Muscle of leg (tissue), 11 donors: ENCODE measurements around the gene PRDM16. TPM values are rescaled to one million over a fixed set of nuclear protein-coding genes. Genes with fewer than 3 reads are reported as not detected.

ENCODE experiments used
- DNase-seq: peaks from one replicate; pipeline ENCODE4 v3.0.0; 2013
- H3K27ac ChIP-seq: one replicate; pipeline ENCODE4 v1.5.1; 2013; ENCODE audit warnings: mild to moderate bottlenecking, low read length, control low read depth
- H3K27me3 ChIP-seq: one replicate; pipeline ENCODE4 v1.6.1; 2013; ENCODE audit warnings: low read length; ENCODE audit not compliant: control insufficient read depth, insufficient read depth
- H3K36me3 ChIP-seq: one replicate; pipeline ENCODE4 v1.6.1; 2013; ENCODE audit warnings: low read length; ENCODE audit not compliant: control insufficient read depth, insufficient read depth
- H3K4me1 ChIP-seq: one replicate; pipeline ENCODE4 v1.6.1; 2013; ENCODE audit warnings: low read length; ENCODE audit not compliant: control insufficient read depth, insufficient read depth
- H3K4me3 ChIP-seq: one replicate; pipeline ENCODE4 v1.5.1; 2013; ENCODE audit warnings: low read length, control low read depth
- H3K9me3 ChIP-seq: replicated peaks from 2 replicates; pipeline ENCODE4 v1.6.1; 2013; ENCODE audit warnings: low read depth, low read length; ENCODE audit not compliant: control insufficient read depth
- WGBS: methylation state at CpG from one replicate; pipeline ENCODE4 v1.1.5; 2013; ENCODE audit warnings: missing lambda C conversion rate; ENCODE audit not compliant: insufficient coverage; 5-methylcytosine and 5-hydroxymethylcytosine counted together
- polyA plus RNA-seq, 8 donors: library from polyadenylated mRNA; unstranded; fragments of 120-200 nt; gene quantifications; one replicate each; pipeline versions ENCODE4 v1.2.1 to v1.2.3, GENCODE V29; 2013; ENCODE audit warnings: inconsistent platforms in 1 of 8, low replicate concordance in 1 of 8; ENCODE audit not compliant: insufficient read length in 8 of 8, insufficient read depth in 1 of 8
- total RNA-seq: library from RNA; stranded (reverse); fragments of 120-200 nt; gene quantifications from one replicate; pipeline ENCODE4 v1.2.4, GENCODE V29; 2013

PRDM16 gene
- total and polyA plus RNA-seq, 9 donors = 0.43 to 1.9 (median 0.95) TPM

GRCh38 chr1:3314491-3315381 lies 245.7 kb downstream of the PRDM16 start:
- 12% methylated on average over 10 of the region's 22 CpGs for WGBS
- DNase-seq = peak; percentile 72
- no peak overlapping the region for H3K27ac ChIP-seq
- no peaks in the 10 kb centered on the region for H3K9me3 ChIP-seq
- no peaks in the 10 kb centered on the region for H3K36me3 ChIP-seq
- H3K27me3 ChIP-seq = peaks cover 67% of the 10 kb centered on the region
- peaks cover 34% of the 10 kb centered on the region for H3K4me1 ChIP-seq
- no peak overlapping the region for H3K4me3 ChIP-seq

GRCh38 chr1:3315399-3316339 lies 246.7 kb downstream of the PRDM16 start:
- H3K4me1 ChIP-seq = peaks cover 37% of the 10 kb centered on the region

GRCh38 chr1:3316340-3316943 lies 247.4 kb downstream of the PRDM16 start:
- H3K27ac ChIP-seq = no peak overlapping the region
- peaks cover 34% of the 10 kb centered on the region for H3K4me1 ChIP-seq
- WGBS = 60% methylated on average over 8 of the region's 8 CpGs

More at GRCh38 chr1:3315399-3316339, 246.7 kb downstream of the PRDM16 start:
- H3K27me3 ChIP-seq = peaks cover 64% of the 10 kb centered on the region
- no peaks in the 10 kb centered on the region for H3K36me3 ChIP-seq
- H3K27ac ChIP-seq = no peak overlapping the region
- H3K4me3 ChIP-seq = no peak overlapping the region
- no peaks in the 10 kb centered on the region for H3K9me3 ChIP-seq
- WGBS = 24% methylated on average over 7 of the region's 21 CpGs
- DNase-seq = no peak

GRCh38 chr1:3317456-3317855 lies 248.5 kb downstream of the PRDM16 start:
- Histone ChIP-seq H3K9me3 (no peaks in the 10 kb centered on the region), H3K4me1 (peaks cover 30% of the 10 kb centered on the region), H3K4me3 (no peak overlapping the region), H3K27me3 (peaks cover 52% of the 10 kb centered on the region), H3K27ac (no peak overlapping the region), H3K36me3 (no peaks in the 10 kb centered on the region)
- DNase-seq = no peak
- WGBS = 73% methylated on average over 14 of the region's 17 CpGs

More at GRCh38 chr1:3316340-3316943, 247.4 kb downstream of the PRDM16 start:
- peaks cover 56% of the 10 kb centered on the region for H3K27me3 ChIP-seq
- no peaks in the 10 kb centered on the region for H3K9me3 ChIP-seq
- H3K36me3 ChIP-seq = no peaks in the 10 kb centered on the region
- no peak overlapping the region for H3K4me3 ChIP-seq
- DNase-seq = peak; percentile 13

- no CpG with 5 or more reads among the region's 2 CpGs for WGBS
- no peak for DNase-seq
- Histone ChIP-seq H3K36me3 (no peaks in the 10 kb centered on the region), H3K9me3 (no peaks in the 10 kb centered on the region), H3K27ac (no peak overlapping the region), H3K4me1 (peaks cover 24% of the 10 kb centered on the region), H3K4me3 (no peak overlapping the region), H3K27me3 (peaks cover 52% of the 10 kb centered on the region)
These were observed 249.3 kb downstream of the PRDM16 start for GRCh38 chr1:3318329-3318728.

- 38% methylated on average over 1 of the region's 4 CpGs for WGBS
- H3K9me3 ChIP-seq = no peaks in the 10 kb centered on the region
- peaks cover 50% of the 10 kb centered on the region for H3K27me3 ChIP-seq
- H3K27ac ChIP-seq = no peak overlapping the region
- peak; percentile 41 for DNase-seq
- no peaks in the 10 kb centered on the region for H3K36me3 ChIP-seq
- H3K4me3 ChIP-seq = no peak overlapping the region
- peaks cover 15% of the 10 kb centered on the region for H3K4me1 ChIP-seq
These were observed 250.9 kb downstream of the PRDM16 start for GRCh38 chr1:3319874-3320245.

- 55% methylated on average over 8 of the region's 18 CpGs for WGBS
- no peaks in the 10 kb centered on the region for H3K9me3 ChIP-seq
- H3K27ac ChIP-seq = no peak overlapping the region
- H3K36me3 ChIP-seq = no peaks in the 10 kb centered on the region
- H3K4me3 ChIP-seq = no peak overlapping the region
- DNase-seq = peak; percentile 20
- peaks cover 11% of the 10 kb centered on the region for H3K4me1 ChIP-seq
- peaks cover 47% of the 10 kb centered on the region for H3K27me3 ChIP-seq
These were observed 251.5 kb downstream of the PRDM16 start for GRCh38 chr1:3320246-3321152.

- no peak overlapping the region for H3K4me3 ChIP-seq
- peaks cover 40% of the 10 kb centered on the region for H3K27me3 ChIP-seq
- H3K9me3 ChIP-seq = no peaks in the 10 kb centered on the region
- 68% methylated on average over 19 of the region's 25 CpGs for WGBS
- no peak for DNase-seq
- peaks cover 14% of the 10 kb centered on the region for H3K4me1 ChIP-seq
- H3K36me3 ChIP-seq = no peaks in the 10 kb centered on the region
- no peak overlapping the region for H3K27ac ChIP-seq
These were observed 252.8 kb downstream of the PRDM16 start for GRCh38 chr1:3321559-3322449.
